Measurements from ENCODE around the gene CYP26C1.

CYP26C1 gene

GRCh38 chr10:93113042-93113441 is 52.4 kb downstream of the CYP26C1 start:
- no peak for DNase-seq (ENCODE audit: low read depth)

- peak; percentile 65 for DNase-seq (ENCODE audit: low read depth)
These were observed 55.2 kb downstream of the CYP26C1 start for GRCh38 chr10:93115661-93116383.

Data from activated T-cell treated with anti-CD3 and anti-CD28 coated beads for 24 hours (primary cell).